H1 (cell line): ENCODE results near the gene MAPK9. TPM values are rescaled to one million over a fixed set of nuclear protein-coding genes. Genes with fewer than 3 reads are reported as not detected.

Experiments
- CTCF ChIA-PET: fragments of 300-600 bp; sonication (Branson Sonifier 250); formaldehyde crosslinking; loops from one replicate; lab custom pipeline; 2021; ENCODE audit not compliant: partially characterized antibody; lab: Charles Lee
- POLR2A ChIA-PET: fragments of 300-600 bp; sonication (Branson Sonifier 250); formaldehyde crosslinking; loops from one replicate; lab custom pipeline; 2021; ENCODE audit warnings: inconsistent platforms; ENCODE audit not compliant: partially characterized antibody; lab: Charles Lee
- DNase-seq, 2 experiments: peaks; one replicate each; pipeline versions ENCODE4 v3.0.0 to v3.0.0-alpha.2; 2010 to 2022; ENCODE audit warnings: low spot score in 2 of 2, low read depth in 1 of 2, mixed read lengths in 1 of 2
- FAIRE-seq: peaks from 2 replicates; lab custom pipeline; 2011; peaks lifted over from hg19 to GRCh38; lab: Jason Lieb, UNC
- H2AFZ ChIP-seq: 2 replicates; pipeline ENCODE4 v1.8.1; 2012; ENCODE audit warnings: low read length, inconsistent platforms
- H2AK5ac ChIP-seq: 2 replicates; pipeline ENCODE4 v1.6.1; 2013; ENCODE audit warnings: low read depth, low read length
- H2BK120ac ChIP-seq: replicated peaks from 2 replicates; pipeline ENCODE3; 2013; ENCODE audit warnings: low read depth, low read length, inconsistent platforms
- H2BK12ac ChIP-seq: 2 replicates; pipeline ENCODE4 v1.6.1; 2013; ENCODE audit warnings: low read depth, low read length
- H2BK15ac ChIP-seq: 2 replicates; pipeline ENCODE4 v1.6.1; 2013; ENCODE audit warnings: low read length
- H2BK20ac ChIP-seq: 2 replicates; pipeline ENCODE4 v1.6.1; 2013; ENCODE audit warnings: low read length
- H2BK5ac ChIP-seq: 2 replicates; pipeline ENCODE4 v1.6.1; 2013; ENCODE audit warnings: low read depth, low read length
- H3K14ac ChIP-seq: 2 replicates; pipeline ENCODE4 v1.6.1; 2013; ENCODE audit warnings: inconsistent platforms; ENCODE audit not compliant: insufficient read length
- H3K18ac ChIP-seq: 2 replicates; pipeline ENCODE4 v1.6.1; 2013; ENCODE audit warnings: low read length; ENCODE audit errors: extremely low read depth
- H3K23ac ChIP-seq: 2 replicates; pipeline ENCODE4 v1.6.1; 2013; ENCODE audit warnings: inconsistent platforms; ENCODE audit not compliant: insufficient read length
- H3K23me2 ChIP-seq: 2 replicates; pipeline ENCODE4 v1.6.1; 2013; ENCODE audit warnings: low read depth, low read length
- H3K27ac ChIP-seq: 2 replicates; pipeline ENCODE4 v1.6.1; 2011; ENCODE audit warnings: low read depth, low read length, inconsistent platforms
- H3K27me3 ChIP-seq, 4 experiments: replicated peaks in 1 of 4; 1 replicate in 1 of 4; 2 replicates in 3 of 4; pipeline versions ENCODE4 v1.6.1 to v1.8.1; 2011 to 2013; ENCODE audit warnings: low read length in 3 of 4, mild to moderate bottlenecking in 3 of 4, inconsistent platforms in 2 of 4, mixed read lengths in 2 of 4, moderate library complexity in 1 of 4; ENCODE audit not compliant: control insufficient read depth in 3 of 4, insufficient read depth in 3 of 4; ENCODE audit errors: extremely low read depth in 1 of 4
- H3K36me3 ChIP-seq, 4 experiments: 2 replicates each; pipeline versions ENCODE4 v1.6.1 to v1.8.1; 2011 to 2013; ENCODE audit warnings: mild to moderate bottlenecking in 4 of 4, low read length in 3 of 4, moderate library complexity in 2 of 4, control low read depth in 1 of 4, inconsistent platforms in 1 of 4; ENCODE audit not compliant: insufficient read depth in 4 of 4, control insufficient read depth in 2 of 4
- H3K4ac ChIP-seq: replicated peaks from 2 replicates; pipeline ENCODE3; 2013; ENCODE audit warnings: low read length, low read depth, mixed read lengths, inconsistent platforms; ENCODE audit not compliant: insufficient read length
- H3K4me1 ChIP-seq, 4 experiments: replicated peaks in 1 of 4; 1 replicate in 1 of 4; 2 replicates in 3 of 4; pipeline versions ENCODE4 v1.6.1 to v1.8.1; 2011 to 2013; ENCODE audit warnings: low read length in 3 of 4, inconsistent platforms in 2 of 4, mixed read lengths in 1 of 4; ENCODE audit not compliant: insufficient read depth in 4 of 4, control insufficient read depth in 3 of 4
- H3K4me2 ChIP-seq, 2 experiments: 2 replicates each; pipeline versions ENCODE4 v1.6.1 to v1.8.1; 2011 to 2013; ENCODE audit warnings: low read depth in 2 of 2, low read length in 2 of 2, control low read depth in 1 of 2, inconsistent platforms in 1 of 2, mild to moderate bottlenecking in 1 of 2; ENCODE audit not compliant: insufficient read depth in 1 of 2
- H3K4me3 ChIP-seq, 4 experiments: fragments of 200-600, 300-600 bp in 1 of 4; sonication (generic), shearing (Covaris generic), sonication (Bioruptor Twin) in 1 of 4; 2 replicates each; pipeline versions ENCODE4 v1.5.1 to v1.8.1; 2011 to 2016; ENCODE audit warnings: low read length in 4 of 4, low read depth in 3 of 4, control low read depth in 2 of 4, inconsistent platforms in 2 of 4, mild to moderate bottlenecking in 2 of 4, mixed read lengths in 1 of 4, moderate library complexity in 1 of 4; ENCODE audit not compliant: insufficient read depth in 2 of 4; ENCODE audit errors: extremely low read depth in 1 of 4
- H3K56ac ChIP-seq: replicated peaks from 2 replicates; pipeline ENCODE3; 2013; ENCODE audit warnings: low read depth, mild to moderate bottlenecking, mixed read lengths, low read length, inconsistent platforms; ENCODE audit not compliant: insufficient read length
- H3K79me1 ChIP-seq: 2 replicates; pipeline ENCODE4 v1.6.1; 2013; ENCODE audit warnings: low read depth, low read length, control low read depth
- H3K79me2 ChIP-seq, 2 experiments: 2 replicates each; pipeline versions ENCODE4 v1.6.1 to v1.8.1; 2012 to 2013; ENCODE audit warnings: low read length in 2 of 2, mild to moderate bottlenecking in 2 of 2, inconsistent platforms in 1 of 2; ENCODE audit not compliant: insufficient read depth in 2 of 2, control insufficient read depth in 1 of 2
- H3K9ac ChIP-seq, 4 experiments: replicated peaks in 1 of 4; 1 replicate in 1 of 4; 2 replicates in 3 of 4; pipeline versions ENCODE4 v1.6.1 to v1.8.1; 2011 to 2013; ENCODE audit warnings: low read depth in 3 of 4, low read length in 3 of 4, control low read depth in 2 of 4, mild to moderate bottlenecking in 2 of 4, moderate library complexity in 2 of 4, inconsistent platforms in 1 of 4; ENCODE audit errors: extremely low read depth in 1 of 4
- H3K9me3 ChIP-seq, 2 experiments: 2 replicates each; pipeline versions ENCODE4 v1.6.1 to v1.8.1; 2012 to 2013; ENCODE audit warnings: mild to moderate bottlenecking in 2 of 2, moderate library complexity in 2 of 2, control low read depth in 1 of 2, inconsistent platforms in 1 of 2, low read depth in 1 of 2, low read length in 1 of 2, mixed read lengths in 1 of 2; ENCODE audit not compliant: insufficient read depth in 2 of 2
- H4K20me1 ChIP-seq, 2 experiments: replicated peaks in 1 of 2; 2 replicates each; pipeline versions ENCODE3 to v1.8.1; 2011 to 2013; ENCODE audit warnings: inconsistent platforms in 2 of 2, low read length in 2 of 2, mild to moderate bottlenecking in 1 of 2; ENCODE audit not compliant: insufficient read depth in 2 of 2, control insufficient read depth in 1 of 2
- H4K5ac ChIP-seq: 2 replicates; pipeline ENCODE4 v1.6.1; 2013; ENCODE audit warnings: low read length, low read depth, mixed read lengths, inconsistent platforms; ENCODE audit not compliant: insufficient read length
- H4K8ac ChIP-seq: 2 replicates; pipeline ENCODE4 v1.8.0; 2013; ENCODE audit warnings: mild to moderate bottlenecking, moderate library complexity, low read length, inconsistent platforms; ENCODE audit not compliant: insufficient read depth; ENCODE audit errors: extremely low read depth
- H4K91ac ChIP-seq: replicated peaks from 2 replicates; pipeline ENCODE3; 2013; ENCODE audit warnings: low read length, mixed read lengths, inconsistent platforms; ENCODE audit not compliant: insufficient read length
- BACH1 ChIP-seq: IDR thresholded peaks from 2 replicates; pipeline ENCODE4 v1.6.1; 2012; ENCODE audit warnings: low read length, improper control_type of control experiment
- FOSL1 ChIP-seq: IDR thresholded peaks from 2 replicates; pipeline ENCODE4 v1.6.1; 2011; ENCODE audit warnings: mild to moderate bottlenecking, low read depth, low read length, moderate library complexity; ENCODE audit not compliant: insufficient read depth
- JUN ChIP-seq: IDR thresholded peaks from 2 replicates; pipeline ENCODE4 v1.6.1; 2011; ENCODE audit warnings: low read depth, mild to moderate bottlenecking, improper control_type of control experiment, low read length
- KDM1A ChIP-seq: fragments of 200-600, 300-600 bp; sonication (generic); IDR thresholded peaks from 2 replicates; pipeline ENCODE4 v1.7.1; 2016; ENCODE audit warnings: mild to moderate bottlenecking, low read length, borderline replicate concordance
- POU5F1 ChIP-seq: IDR thresholded peaks from 2 replicates; pipeline ENCODE4 v1.6.1; 2011; ENCODE audit warnings: low read depth, mild to moderate bottlenecking, low read length, moderate library complexity
- RBBP5 ChIP-seq: IDR thresholded peaks from 2 replicates; pipeline ENCODE4 v1.7.1; 2012; ENCODE audit warnings: low read depth, mild to moderate bottlenecking, inconsistent platforms, low read length, moderate library complexity, borderline replicate concordance
- SP1 ChIP-seq: IDR thresholded peaks from 2 replicates; pipeline ENCODE4 v1.6.1; 2011; ENCODE audit warnings: low read depth, low read length
- SRF ChIP-seq: IDR thresholded peaks from 2 replicates; pipeline ENCODE4 v1.6.1; 2011; ENCODE audit warnings: mild to moderate bottlenecking, low read depth, low read length, moderate library complexity
- TAF7 ChIP-seq: optimal IDR thresholded peaks from 2 replicates; pipeline ENCODE3; 2011; ENCODE audit warnings: low read depth, mild to moderate bottlenecking, inconsistent platforms, low read length, moderate library complexity, borderline replicate concordance
- WGBS, 2 experiments: shearing (Covaris generic) in 1 of 2; methylation state at CpG; one replicate each; pipeline versions ENCODE4 v1.1.6 to v1.1.7; 2013 to 2015; ENCODE audit warnings: low lambda C conversion rate in 2 of 2, mixed read lengths in 2 of 2, inconsistent platforms in 1 of 2, low coverage in 1 of 2, missing lambda C conversion rate in 1 of 2; ENCODE audit not compliant: insufficient replicate concordance in 2 of 2, insufficient coverage in 1 of 2, insufficient read length in 1 of 2; ENCODE audit errors: extremely low coverage in 1 of 2, missing lambda C conversion rate in 1 of 2; 5-methylcytosine and 5-hydroxymethylcytosine counted together
- polyA plus RNA-seq, 7 experiments: library from polyadenylated mRNA; depleted of rRNA in 3 of 7; stranded (reverse) in 5 of 7; unstranded in 2 of 7; fragments of >200 nt in 5 of 7; fragments of 200-250 nt in 2 of 7; gene quantifications; 1 replicate in 5 of 7; 2 replicates in 1 of 7; 4 replicates in 1 of 7; pipeline versions ENCODE4 v1.2.1 to v1.2.3, GENCODE V29; 2011 to 2013; ENCODE audit warnings: missing spikeins in 2 of 7, mixed read lengths in 2 of 7
- total RNA-seq: library from RNA; stranded (reverse); fragmentation: NEBNext Ultra II Directional; extraction: Animal tissue kit (Norgen Biotek cat#: 25700); gene quantifications from 2 replicates; pipeline ENCODE4 v1.2.1, GENCODE V29; 2021

Gene MAPK9
- total and polyA plus RNA-seq, 2 of the 8 experiments (the other 6 are each of a cell fraction or from before 2014, with no cell fraction given): 22.3 to 43.7 TPM

GRCh38 chr5:180323160-180323559 lies 31.3 kb upstream of the MAPK9 start:
- Histone ChIP-seq H3K14ac (no peak overlapping the region), H3K56ac (no peak overlapping the region), H3K9me3 (no peaks in the 10 kb centered on the region), H4K5ac (no peak overlapping the region), H3K36me3 (peaks cover 29 to 89% (median 71%) of the 10 kb centered on the region in 4 experiments), H3K4ac (no peak overlapping the region), H3K79me1 (no peaks in the 10 kb centered on the region), H3K9ac (no peak overlapping the region), H3K23me2 (no peaks in the 10 kb centered on the region), H2BK5ac (no peak overlapping the region), H2BK20ac (no peak overlapping the region), H2AFZ (no peak overlapping the region), H2BK12ac (no peak overlapping the region), H2BK15ac (no peak overlapping the region), H3K18ac (no peak overlapping the region), H2BK120ac (no peak overlapping the region), H3K4me2 (no peak overlapping the region), H3K4me3 (no peak overlapping the region), H4K91ac (no peak overlapping the region), H3K4me1 (peaks cover 0 to 2% (median 0%) of the 10 kb centered on the region in 4 experiments; a peak in 3 of 7 replicates), H3K23ac (no peak overlapping the region), H2AK5ac (no peak overlapping the region), H3K79me2 (no peaks in the 10 kb centered on the region), H3K27ac (no peak overlapping the region), H3K27me3 (no peaks in the 10 kb centered on the region), H4K20me1 (peaks cover 0 to 7% of the 10 kb centered on the region in 2 experiments), H4K8ac (no peak overlapping the region)
- no peak for TF ChIP-seq POU5F1
- TF ChIP-seq JUN: no peak
- no peak for TF ChIP-seq TAF7
- TF ChIP-seq FOSL1: no peak
- TF ChIP-seq KDM1A: no peak
- TF ChIP-seq SRF: no peak
- no peak for TF ChIP-seq RBBP5
- TF ChIP-seq BACH1: no peak
- no peak for TF ChIP-seq SP1
- POLR2A ChIA-PET: no interaction called here
- WGBS, 2 experiments: 89% methylated on average over 14 of the region's 14 CpGs; no CpG with 5 or more reads in 1 of the 2 experiments
- DNase-seq (no peak), FAIRE-seq (no peak)
- CTCF ChIA-PET: interaction anchor here (0.6 to 14.0 kb wide), 5 partner anchors 5 to 245 kb away, joined by 3 to 192 read pairs (median 4); no protein-coding TSS in a partner anchor
